CMK (cell line): ENCODE data around the gene TRMT2B.
"Not testable (repeated sequence)": the region's sequence is repeated elsewhere in the genome, so short reads cannot be mapped to it uniquely, and the experiment has no call there.

Experiments
- DNase-seq: peaks from one replicate; pipeline ENCODE4 v3.0.0-alpha.2; 2010; ENCODE audit warnings: low read depth

Gene TRMT2B, protein sequence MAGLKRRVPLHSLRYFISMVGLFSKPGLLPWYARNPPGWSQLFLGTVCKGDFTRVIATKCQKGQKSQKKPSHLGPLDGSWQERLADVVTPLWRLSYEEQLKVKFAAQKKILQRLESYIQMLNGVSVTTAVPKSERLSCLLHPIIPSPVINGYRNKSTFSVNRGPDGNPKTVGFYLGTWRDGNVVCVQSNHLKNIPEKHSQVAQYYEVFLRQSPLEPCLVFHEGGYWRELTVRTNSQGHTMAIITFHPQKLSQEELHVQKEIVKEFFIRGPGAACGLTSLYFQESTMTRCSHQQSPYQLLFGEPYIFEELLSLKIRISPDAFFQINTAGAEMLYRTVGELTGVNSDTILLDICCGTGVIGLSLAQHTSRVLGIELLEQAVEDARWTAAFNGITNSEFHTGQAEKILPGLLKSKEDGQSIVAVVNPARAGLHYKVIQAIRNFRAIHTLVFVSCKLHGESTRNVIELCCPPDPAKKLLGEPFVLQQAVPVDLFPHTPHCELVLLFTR

DNA sequence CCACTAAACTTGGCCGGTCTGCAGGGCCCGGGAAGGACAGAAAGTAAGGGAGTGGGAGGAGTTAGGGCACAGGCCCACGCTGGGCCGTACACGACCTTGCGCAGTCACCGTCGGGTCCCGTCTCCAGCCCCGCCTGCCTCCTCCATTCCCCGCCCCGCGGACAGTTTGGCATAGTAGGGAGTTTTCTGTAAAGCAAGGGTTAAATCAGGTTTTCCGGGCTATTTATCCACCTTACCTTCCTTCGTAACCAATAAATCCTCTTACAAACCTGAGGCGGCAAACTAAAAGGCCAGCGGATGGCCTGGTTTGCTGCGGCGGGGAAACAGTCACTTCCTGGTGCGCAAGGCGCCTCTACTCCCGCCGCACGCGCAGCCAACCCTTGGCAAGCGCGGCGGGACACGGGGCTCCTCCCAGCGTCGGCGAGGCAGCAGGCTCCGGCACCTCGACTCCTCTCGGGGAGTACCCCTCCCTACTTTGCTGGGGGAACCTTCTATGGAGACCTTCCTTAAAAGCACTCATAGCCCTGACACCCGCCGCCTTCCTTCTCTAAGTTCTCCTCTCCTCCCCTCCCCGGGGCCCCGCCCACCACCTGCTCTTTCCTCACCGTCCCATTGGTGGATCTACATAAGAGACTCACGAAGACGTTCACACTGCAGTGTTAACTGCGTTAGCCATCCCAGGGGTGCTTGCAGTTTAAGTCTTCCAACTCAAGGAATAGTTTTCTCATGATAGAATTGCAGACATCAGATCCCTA, at the start of gene TRMT2B:
TSS of gene TRMT2B (minus strand) at position 563 of the 754 bp plus-strand sequence. CDS start 9,822 bp downstream, outside the sequence.
- DNase-seq = peak; percentile 68

DNA sequence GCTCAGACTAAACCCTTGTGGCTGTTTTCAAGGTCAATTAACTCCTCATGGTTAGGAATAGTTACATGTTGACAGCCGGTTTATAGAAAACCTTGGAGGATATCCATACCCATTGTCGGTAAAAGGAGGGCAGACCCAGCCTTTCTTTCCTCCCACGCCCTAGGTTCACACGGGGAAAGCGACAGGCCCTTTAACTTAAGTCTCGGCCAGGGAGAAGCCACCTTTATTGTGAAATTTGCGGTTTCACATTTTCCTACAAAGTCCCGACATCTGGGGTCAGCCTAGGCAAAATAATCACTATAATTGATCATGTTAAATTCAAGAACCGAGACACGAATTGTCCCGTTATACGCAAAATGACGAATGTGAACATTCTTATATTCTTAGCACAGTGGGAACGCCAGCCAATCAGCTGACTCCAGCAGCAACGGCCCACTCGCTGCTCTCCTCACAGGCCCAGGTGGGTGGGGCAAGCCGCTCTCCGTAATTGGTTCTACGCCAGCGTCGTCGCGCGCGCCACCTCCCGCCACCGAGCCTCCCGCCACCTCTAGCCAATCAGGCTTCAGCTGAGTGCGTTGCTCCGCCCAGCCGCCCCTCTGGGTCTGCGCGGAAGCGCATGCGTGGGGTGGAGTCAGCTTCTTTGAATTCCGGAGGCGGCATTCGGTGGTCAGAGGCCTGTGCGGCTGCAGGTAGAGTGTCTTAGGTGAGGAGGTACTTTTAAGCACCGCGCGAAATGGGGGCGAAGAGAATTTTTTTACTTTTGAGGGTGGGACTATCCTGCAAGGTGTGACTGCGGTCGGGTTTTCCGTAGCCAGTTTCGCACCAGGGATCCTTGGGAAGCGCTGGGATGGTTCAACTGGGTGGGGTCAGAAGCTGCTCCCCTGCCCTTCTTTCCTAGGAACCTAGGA, 45.9 kb upstream of the TRMT2B start, which contains the start of gene CENPI:
TSS of gene CENPI (plus strand) at position 659 of the 908 bp plus-strand sequence. CDS start 2,867 bp downstream, outside the sequence.
- DNase-seq = peak; percentile 72

DNA sequence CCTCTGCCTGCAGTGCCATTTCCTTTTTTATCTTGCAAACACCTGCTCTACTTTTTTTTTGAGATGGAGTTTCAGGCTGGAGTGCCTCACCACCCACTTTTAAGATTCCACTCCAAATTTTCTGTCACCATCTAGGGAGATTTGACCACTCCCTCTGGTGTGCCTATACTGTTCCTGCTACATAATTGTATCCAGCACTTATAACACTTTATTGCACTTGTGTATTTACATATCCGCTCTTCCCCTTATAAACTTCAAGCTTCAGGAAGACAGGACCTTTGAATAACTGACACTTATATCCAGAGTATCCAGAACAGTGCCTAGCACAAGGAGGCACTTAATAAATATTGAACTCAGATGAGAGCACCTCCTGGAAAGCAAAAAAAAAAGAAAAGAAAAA, 39.9 kb upstream of the TRMT2B start:
- no peak for DNase-seq

DNA sequence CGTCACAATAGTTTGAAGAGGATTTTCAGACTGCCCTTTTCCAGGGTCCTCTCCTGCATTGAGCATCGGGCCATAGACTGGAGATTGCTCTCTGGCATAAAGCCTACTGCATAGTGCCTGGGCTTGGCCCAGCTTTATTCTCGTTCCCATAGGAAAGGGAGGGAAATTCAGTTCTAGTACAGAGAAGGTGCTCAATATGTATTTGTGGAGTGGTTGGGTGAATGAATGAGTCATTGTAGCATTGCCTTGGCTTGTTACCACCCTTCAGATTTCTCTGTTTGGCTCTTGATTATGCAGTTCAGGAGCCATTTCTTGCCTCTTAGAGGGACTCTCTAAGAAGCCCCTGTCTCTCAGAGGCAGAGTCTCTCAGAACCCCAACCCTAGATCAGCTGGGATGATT, 29.3 kb upstream of the TRMT2B start:
- DNase-seq = no peak

DNA sequence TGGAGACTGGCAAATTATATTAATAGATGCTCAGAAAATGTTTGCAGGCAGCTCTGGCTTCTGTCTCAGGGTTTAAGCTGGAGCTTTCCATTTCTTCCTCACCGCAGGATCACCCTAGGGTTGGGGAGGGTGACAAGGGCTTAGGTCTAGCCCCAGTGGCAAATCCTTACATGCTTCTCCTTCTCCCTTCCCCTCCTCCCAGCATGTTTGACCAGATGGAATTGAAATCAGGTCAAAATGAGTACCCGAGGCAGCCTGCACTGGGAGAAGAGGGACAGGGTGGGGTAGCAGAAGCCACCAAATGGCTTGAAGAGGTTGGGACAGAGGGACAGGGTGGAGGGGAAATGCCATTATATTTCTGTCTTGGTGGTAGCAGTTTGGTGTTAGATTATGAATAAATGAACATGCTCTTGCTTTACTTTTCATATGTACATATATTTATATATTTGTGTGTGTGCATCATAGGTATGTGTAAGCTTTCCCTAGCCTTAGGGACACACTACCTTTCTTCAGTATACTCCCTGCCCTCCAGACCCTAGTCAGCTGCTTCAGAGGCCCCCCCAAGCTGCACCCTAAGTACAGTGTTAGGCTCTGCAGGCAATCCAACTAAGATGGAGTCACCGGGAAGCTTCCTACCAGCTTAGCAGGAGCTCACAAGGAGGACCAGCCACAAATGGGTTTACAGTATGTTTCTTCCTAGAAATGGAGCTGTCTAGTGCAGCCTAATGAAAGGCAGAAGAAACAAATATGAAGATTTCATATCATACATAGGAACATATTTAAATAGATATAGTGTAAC, 28.6 kb upstream of the TRMT2B start:
- DNase-seq = no peak

DNA sequence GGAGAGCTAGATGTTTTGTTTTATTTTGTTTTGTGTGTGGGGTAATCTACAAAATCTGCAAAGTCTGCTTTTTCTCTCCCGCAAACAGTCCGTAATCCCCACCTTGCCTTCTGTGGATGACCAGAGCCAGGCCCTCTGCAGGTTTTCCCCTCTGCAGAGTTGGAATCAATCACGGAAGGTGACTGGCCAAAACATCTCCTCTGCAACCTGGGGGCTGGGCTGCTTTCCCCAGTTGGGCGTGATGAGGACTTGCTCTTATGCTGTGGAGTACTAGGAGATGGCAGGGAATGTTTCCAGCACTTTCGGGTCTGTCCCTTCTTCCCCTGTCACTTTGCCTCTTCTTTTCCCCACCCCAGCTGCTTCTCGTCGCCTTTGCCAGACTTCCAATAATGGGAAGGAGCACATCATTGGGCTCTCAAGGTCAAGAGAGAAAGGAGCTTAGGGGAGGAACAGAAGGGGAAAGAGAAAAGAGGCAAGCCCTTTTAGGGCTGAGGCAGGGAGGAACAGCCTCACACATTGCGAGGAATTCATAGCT, 27.9 kb upstream of the TRMT2B start:
- DNase-seq = no peak

DNA sequence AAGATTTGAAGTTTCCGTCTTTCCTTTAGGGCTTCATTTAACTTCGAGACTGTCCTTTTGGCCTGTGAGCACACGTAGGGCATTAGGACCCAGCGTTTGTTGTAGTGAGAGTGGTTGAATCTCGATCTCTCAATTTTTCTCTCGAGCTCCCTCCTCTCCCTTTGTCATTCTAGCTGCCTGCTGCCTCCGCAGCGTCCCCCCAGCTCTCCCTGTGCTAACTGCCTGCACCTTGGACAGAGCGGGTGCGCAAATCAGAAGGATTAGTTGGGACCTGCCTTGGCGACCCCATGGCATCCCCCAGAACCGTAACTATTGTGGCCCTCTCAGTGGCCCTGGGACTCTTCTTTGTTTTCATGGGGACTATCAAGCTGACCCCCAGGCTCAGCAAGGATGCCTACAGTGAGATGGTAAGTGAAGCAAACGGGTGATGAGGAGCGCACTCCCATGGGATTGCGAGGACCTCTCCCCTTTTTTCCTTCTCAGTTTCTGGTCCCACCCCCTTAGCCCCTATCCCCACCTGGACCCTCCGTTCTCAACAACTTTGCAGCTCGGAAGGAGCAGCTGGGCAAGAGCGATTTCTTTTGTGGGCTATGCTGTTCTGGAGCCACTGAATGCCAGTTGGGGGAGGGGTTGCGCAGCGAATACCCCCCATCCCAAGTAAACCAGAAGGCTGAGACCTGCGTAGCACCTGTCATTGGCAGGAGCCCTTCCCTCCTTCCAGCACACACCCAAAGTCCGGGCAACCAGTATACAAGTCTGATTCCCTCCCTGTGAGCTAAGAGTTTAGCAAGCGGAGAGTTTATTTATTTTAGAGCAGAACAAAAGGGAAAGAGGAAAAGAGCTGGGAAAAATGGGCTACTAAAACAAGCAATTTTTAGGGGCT, 27.0 kb upstream of the TRMT2B start, which contains the start of gene TMEM35A:
TSS of gene TMEM35A (plus strand) at position 164 of the 883 bp plus-strand sequence. CDS start at position 288, 124 bp downstream.
- no peak for DNase-seq

DNA sequence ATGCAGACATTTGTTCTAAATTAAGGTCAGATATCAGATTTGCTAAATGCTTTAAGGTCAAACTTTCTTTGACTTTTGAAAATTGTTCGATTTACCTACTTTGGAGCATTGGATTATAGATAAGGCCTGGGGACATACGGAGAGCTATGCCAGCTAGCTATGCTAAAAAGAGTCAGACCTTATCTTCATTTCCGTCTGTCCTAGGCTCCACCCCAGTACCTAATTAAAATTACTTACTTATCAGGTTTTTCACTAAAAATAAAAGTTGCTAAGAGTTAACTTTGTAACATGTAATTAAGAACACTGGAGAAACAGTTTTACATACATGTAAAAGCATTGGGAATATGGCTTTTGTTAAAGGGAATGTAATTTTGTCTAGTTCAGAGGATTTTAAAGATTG, 19.7 kb upstream of the TRMT2B start:
- DNase-seq = no peak

DNA sequence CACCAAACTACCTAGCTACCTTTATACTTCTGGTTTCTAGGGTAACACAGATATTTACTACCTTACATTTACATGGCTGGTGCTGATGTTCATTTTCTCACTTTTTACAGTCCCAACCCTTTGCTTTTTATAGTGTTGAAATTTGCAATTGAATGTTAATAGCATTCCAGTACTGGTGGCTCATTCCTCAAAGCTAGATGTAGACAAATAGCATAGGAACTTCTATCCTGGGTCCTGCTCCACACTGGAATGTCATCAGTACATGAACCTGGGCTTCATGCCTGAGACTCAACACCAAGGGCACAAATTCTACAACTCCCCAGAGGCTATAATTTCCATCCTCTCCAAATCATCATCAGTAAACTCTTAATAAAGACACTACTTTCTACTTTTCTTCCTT, 10.3 kb upstream of the TRMT2B start:
- no peak for DNase-seq

DNA sequence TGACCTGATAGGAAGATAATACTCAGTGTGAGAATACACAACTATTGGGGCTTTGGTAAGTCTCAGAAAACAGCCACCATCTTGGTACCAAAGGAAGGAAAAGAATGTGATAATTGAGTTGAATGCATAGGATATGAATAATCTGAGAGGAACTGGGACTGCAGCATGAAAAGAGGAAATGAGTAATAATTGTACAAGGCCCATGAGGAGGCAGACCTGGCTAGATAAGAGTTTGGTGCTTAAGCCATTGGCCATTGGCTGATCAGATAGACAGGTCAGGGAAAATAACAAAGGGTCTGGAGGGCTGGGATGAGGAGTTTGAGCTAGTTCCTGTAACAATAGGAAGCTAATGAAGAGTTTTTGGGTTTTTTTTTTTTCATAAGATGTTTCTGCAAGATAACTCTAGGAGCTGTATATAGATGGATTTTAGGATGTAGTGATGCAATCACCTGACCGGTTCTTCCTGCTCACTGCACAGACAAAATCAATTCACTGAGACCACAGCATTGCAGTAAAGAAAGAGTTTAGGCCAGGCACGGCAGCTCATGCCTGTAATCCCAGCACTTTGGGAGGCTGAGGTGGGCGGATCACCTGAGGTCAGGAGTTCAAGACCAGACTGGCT, 5.3 kb upstream of the TRMT2B start:
- DNase-seq = no peak

DNA sequence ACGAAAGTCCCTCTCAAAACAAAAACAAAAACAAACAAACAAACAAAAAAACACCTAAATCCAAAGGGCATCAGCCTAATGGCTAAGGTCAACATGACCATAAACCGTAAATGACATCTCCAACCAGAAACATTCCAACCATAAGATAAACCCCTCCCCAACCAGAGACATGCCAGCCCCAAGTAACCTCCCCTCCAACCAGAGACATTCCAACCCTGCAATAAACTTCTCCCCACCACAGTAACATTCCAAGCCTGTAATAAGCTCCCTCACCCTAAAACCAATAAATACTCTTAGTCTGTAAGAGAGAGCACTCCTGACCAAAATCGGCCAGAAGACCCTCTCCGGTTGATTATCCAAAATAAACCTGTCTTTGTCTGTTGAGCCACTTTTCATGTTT, 4.6 kb upstream of the TRMT2B start:
- DNase-seq = not testable (repeated sequence)

DNA sequence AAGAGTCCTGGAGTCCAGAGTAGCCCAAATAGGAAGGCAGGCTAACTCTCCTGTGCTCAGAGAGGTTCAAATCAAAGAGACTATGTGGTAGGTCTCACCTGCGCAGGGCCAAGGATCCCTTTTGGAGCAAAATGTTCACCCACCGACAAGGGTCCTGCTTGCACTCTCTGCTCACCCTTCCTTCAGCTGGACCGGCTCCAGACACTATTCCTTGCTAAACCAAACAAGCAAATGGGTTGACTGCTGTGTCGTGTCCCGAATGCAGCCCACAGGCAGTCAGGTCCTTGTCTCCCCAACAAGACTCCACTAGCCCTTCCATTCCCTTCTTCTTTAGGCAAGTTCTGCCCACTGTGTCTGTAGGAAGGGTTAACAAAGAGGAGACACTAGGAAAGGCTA, 760 bp downstream of the TRMT2B start:
- DNase-seq = no peak

DNA sequence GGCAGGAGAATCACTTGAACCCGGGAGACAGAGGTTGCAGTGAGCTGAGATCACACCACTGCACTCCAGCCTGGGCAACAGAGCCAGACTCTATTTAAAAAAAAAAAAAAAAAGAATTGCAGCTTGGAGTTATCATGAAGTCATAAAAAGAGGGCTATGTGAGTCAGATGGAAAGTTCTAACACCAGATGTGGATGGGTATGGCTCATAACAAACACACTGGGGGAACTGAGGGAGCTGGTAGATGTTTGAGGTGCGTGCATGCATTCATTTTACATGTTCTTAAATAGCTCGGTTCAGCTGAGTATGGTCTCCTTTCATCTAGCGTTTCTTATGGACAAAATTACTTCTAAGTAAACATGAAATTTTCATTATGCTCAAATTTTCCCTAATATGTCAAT, 11.7 kb downstream of the TRMT2B start:
- no peak for DNase-seq

DNA sequence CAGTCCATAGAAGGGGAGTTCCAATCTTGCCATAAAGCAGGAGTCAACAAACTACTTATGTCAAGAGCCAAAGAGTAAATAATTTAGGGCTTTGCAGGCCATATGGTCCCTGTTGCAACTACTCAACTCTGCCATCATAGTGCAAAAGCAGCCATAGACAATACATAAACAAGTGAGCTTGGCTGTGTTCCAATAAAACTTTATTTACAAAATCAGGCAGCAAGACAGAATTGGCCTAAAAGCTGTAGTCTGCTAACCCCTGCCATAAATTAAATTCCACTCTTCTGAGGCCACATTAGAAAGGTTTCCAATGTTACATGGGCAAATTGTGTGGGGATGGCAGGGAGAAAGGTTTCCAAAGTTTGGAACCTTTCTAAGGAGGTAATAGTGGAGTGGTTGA, 14.7 kb downstream of the TRMT2B start:
- DNase-seq = no peak

DNA sequence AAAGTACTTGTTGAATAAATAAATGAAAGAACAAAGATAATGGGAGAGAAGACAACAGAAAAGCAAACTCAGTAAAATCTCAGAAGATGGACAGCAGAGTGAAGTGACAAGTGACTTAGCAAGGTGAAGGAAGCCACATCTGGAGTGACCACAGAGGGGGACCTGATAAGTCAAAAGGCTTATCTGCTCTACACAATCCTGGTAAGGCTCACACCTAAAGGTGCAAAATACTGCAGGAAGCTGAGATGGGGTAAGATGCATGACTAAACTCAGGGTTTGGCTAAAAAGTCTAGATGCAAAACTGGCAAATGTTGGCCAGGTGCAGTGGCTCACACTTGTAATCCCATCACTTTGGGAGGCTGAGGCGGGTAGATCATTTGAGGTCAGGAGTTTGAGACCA, 22.2 kb downstream of the TRMT2B start:
- no peak for DNase-seq

DNA sequence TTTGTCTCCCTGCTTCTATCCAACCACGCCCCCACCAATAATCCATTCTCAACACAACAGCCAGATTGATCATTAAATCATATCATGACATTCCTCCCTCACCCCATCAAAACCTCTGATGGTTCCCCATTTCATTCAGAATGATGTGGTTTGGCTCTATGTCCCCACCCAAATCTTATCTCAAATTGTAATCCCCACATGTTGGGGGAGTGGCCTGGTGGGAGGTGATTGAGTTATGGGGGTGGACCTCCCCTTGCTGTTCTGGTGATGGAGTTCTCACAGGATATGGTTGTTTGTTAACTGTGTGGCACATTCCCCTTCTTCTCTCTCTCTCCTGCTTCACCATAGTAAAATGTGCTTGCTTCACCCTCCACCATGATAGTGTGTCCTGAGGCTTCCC, 23.3 kb downstream of the TRMT2B start:
- DNase-seq = no peak

DNA sequence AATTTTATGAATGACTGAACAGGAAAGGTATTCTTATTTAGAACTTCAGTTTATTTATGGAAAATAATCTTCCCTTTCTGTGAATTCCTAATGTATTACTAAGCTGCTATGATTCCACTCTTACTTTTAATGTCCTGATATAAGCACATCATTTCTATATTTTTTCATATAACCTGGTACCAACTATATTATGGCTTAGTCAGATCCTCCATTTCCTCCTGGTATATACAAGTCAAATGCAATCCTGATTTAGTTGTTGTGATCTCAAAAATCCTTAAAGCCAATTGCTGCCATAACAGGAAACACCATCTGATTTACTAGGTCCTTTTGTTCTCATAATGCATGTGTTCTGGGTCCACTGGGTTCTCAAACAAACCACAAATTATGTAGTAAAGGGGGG, 26.8 kb downstream of the TRMT2B start:
- no peak for DNase-seq

DNA sequence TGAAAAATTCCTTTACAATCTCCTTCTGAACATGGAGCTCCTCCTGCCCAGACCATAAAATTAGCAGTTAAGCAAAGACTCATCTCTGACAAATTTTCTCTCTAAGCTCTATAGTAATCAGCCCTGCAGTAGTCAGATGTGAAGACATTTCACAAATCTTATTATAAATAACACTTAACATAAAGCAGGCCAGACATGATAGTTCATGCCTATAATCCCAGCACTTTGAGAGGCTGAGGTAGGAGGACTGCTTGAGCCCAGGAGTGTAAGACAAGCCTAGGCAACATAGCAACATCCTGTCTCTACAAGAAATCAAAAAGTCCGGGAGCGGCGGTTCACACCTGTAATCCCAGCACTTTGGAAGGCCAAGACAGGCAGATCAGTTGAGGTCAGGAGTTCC, 29.9 kb downstream of the TRMT2B start:
- DNase-seq = no peak

DNA sequence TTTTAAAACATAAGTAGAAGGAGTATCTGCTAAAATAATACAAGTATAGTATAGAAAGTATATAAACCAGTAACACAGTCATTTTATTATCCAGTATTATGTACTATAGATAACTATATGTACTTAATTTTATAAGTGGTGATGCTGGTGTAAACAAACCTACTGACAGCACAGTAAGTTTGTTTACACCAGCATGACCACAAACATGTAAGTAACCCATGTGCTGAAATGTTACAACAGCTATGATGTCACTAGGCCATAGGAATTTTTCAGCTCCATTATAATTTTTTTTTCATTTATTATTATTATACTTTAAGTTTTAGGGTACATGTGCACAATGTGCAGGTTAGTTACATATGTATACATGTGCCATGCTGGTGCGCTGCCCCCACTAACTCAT, 39.9 kb downstream of the TRMT2B start:
- not testable (repeated sequence) for DNase-seq
